ENCODE measurements around the gene MT1M.
A peak's percentile ranks its signal among the peaks of the same experiment; 100 is the strongest.

The MT1M gene

GRCh38 chr16:56677474-56677873 is 45.0 kb downstream of the MT1M start:
- no peak for DNase-seq

GRCh38 chr16:56679078-56679730 is 46.7 kb downstream of the MT1M start:
- DNase-seq: no peak

GRCh38 chr16:56679818-56680217 is 47.4 kb downstream of the MT1M start:
- DNase-seq: no peak

- peak; percentile 88 for DNase-seq
Measured at GRCh38 chr16:56681939-56682702, 49.7 kb downstream of the MT1M start, which contains the start of gene MT1X. MT1X (plus strand) TSS chr16:56682470; CDS start chr16:56682541, 71 bp downstream.

- DNase-seq: peak; percentile 12
Measured at GRCh38 chr16:56682703-56683397, 50.4 kb downstream of the MT1M start.
